ENCODE measurements around the gene NEK1. TPM values are rescaled to one million over a fixed set of nuclear protein-coding genes. Genes with fewer than 3 reads are reported as not detected.

NEK1 gene
- total RNA-seq, 1 experiment from 2014 or later = 8.7 TPM

DNA sequence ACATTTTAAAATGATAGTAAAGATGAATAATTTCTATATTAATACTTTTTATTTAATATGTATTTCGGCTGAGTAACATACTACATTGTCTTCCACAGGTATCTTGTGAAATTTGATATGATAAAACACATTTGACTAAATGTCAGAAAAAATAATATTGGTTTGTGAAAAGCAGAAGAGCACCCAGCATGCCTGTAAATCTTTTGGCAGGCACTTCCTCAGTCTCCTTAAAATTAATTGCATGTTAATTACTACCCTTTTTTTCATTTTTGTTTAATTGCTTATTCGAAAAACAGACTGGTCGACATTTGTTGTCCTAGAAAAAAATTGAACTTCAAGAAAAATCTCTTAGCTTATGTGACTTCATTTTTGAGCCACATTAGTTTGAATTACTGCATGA lies 48.5 kb upstream of the NEK1 start:
- Mint-ChIP-seq H3K4me1 (ENCODE audit: low read depth, unreplicated experiment) (peaks cover 14% of the 10 kb centered on the region), H3K4me3 (ENCODE audit: unreplicated experiment) (peak overlapping the region; percentile 84), H3K9me3 (ENCODE audit: unreplicated experiment) (no peaks in the 10 kb centered on the region), H3K27me3 (ENCODE audit: insufficient read depth, unreplicated experiment) (no peaks in the 10 kb centered on the region), H3K36me3 (ENCODE audit: insufficient read depth, unreplicated experiment) (peaks cover 9% of the 10 kb centered on the region), H3K27ac (ENCODE audit: unreplicated experiment) (no peak overlapping the region)
- POLR2A ChIA-PET = interaction anchor here (3.2 kb wide), 1 partner anchor 41 kb away, joined by 19 read pairs; the partner anchor contains the start of gene CLCN3
- Histone ChIP-seq H3K4me1 (peaks cover 31% of the 10 kb centered on the region), H3K27me3 (replicated peaks; ENCODE audit: control insufficient read depth, insufficient read depth, low read length) (no peaks in the 10 kb centered on the region), H3K36me3 (ENCODE audit: control insufficient read depth, insufficient read depth, low read length) (no peaks in the 10 kb centered on the region), H3K4me3 (ENCODE audit: low read depth, low read length) (no peak overlapping the region; the same call in 1 of the 2 replicates), H3K9me3 (no peaks in the 10 kb centered on the region)
- BruUV-seq (replicated peaks) = no TSS peak
- no peak for TF ChIP-seq CTCF (IDR thresholded peaks at IDR 0.05; ENCODE audit: insufficient read depth in 1 of 2, low read depth in 1 of 2, low read length in 1 of 2, severe bottlenecking in 1 of 2, unreplicated experiment in 1 of 2)
- CTCF ChIA-PET = no interaction called here
- intact Hi-C loops (cut with micrococcal nuclease; ENCODE audit: unreplicated experiment) = loop anchor here (1.0 to 2.0 kb wide), 3 partner anchors 26 to 48 kb away; partner anchors contain the start of genes CLCN3 and NEK1
- no peak for DNase-seq

- H3K4me1 Mint-ChIP-seq (ENCODE audit: low read depth, unreplicated experiment) = peaks cover 7% of the 10 kb centered on the region
- peak overlapping the region; percentile 98 for H3K27ac Mint-ChIP-seq (ENCODE audit: unreplicated experiment)
- no peaks in the 10 kb centered on the region for H3K9me3 Mint-ChIP-seq (ENCODE audit: unreplicated experiment)
- POLR2A ChIA-PET = interaction anchor here (1.2 to 3.2 kb wide), 3 partner anchors 40 to 650 kb away, joined by 4 to 19 read pairs (median 4); partner anchors contain the start of genes CBR4, CLCN3 and NEK1
- Histone ChIP-seq H3K27me3 (replicated peaks; ENCODE audit: control insufficient read depth, insufficient read depth, low read length) (no peaks in the 10 kb centered on the region), H3K4me3 (ENCODE audit: low read depth, low read length) (peak overlapping the region; percentile 42), H3K36me3 (ENCODE audit: control insufficient read depth, insufficient read depth, low read length) (no peaks in the 10 kb centered on the region), H3K4me1 (peaks cover 25% of the 10 kb centered on the region), H3K9me3 (no peaks in the 10 kb centered on the region)
- intact Hi-C loops (cut with micrococcal nuclease; ENCODE audit: unreplicated experiment) = loop anchor here (1.0 to 2.0 kb wide), 3 partner anchors 25 to 47 kb away; partner anchors contain the start of genes CLCN3 and NEK1
- BruUV-seq (replicated peaks) = no TSS peak
- H3K36me3 Mint-ChIP-seq (ENCODE audit: insufficient read depth, unreplicated experiment) = peaks cover 9% of the 10 kb centered on the region
- CTCF ChIA-PET = interaction anchor here (0.6 to 1.0 kb wide), 3 partner anchors 41 to 164 kb away, joined by 3 to 4 read pairs (median 3); no protein-coding TSS in a partner anchor
- H3K27me3 Mint-ChIP-seq (ENCODE audit: insufficient read depth, unreplicated experiment) = no peaks in the 10 kb centered on the region
- DNase-seq = peak; percentile 90
- peak overlapping the region; percentile 84 for H3K4me3 Mint-ChIP-seq (ENCODE audit: unreplicated experiment)
- no peak for TF ChIP-seq CTCF (IDR thresholded peaks at IDR 0.05; ENCODE audit: insufficient read depth in 1 of 2, low read depth in 1 of 2, low read length in 1 of 2, severe bottlenecking in 1 of 2, unreplicated experiment in 1 of 2)
These were observed 47.6 kb upstream of the NEK1 start for GRCh38 chr4:169659716-169660670.

- no peak for DNase-seq
- POLR2A ChIA-PET = interaction anchor here (1.2 to 3.2 kb wide), 3 partner anchors 39 to 649 kb away, joined by 4 to 19 read pairs (median 4); partner anchors contain the start of genes CBR4, CLCN3 and NEK1
- TSS peak; percentile 99 for BruUV-seq (replicated peaks)
- H3K4me1 ChIP-seq = peaks cover 20% of the 10 kb centered on the region
- Mint-ChIP-seq H3K36me3 (ENCODE audit: insufficient read depth, unreplicated experiment) (peaks cover 9% of the 10 kb centered on the region), H3K9me3 (ENCODE audit: unreplicated experiment) (no peaks in the 10 kb centered on the region), H3K4me3 (ENCODE audit: unreplicated experiment) (peak overlapping the region; percentile 84), H3K27ac (ENCODE audit: unreplicated experiment) (peak overlapping the region; percentile 98), H3K4me1 (ENCODE audit: low read depth, unreplicated experiment) (peaks cover 6% of the 10 kb centered on the region), H3K27me3 (ENCODE audit: insufficient read depth, unreplicated experiment) (no peaks in the 10 kb centered on the region)
- H3K27me3 ChIP-seq (replicated peaks; ENCODE audit: control insufficient read depth, insufficient read depth, low read length) = no peaks in the 10 kb centered on the region
- H3K4me3 ChIP-seq (ENCODE audit: low read depth, low read length) = 0 out of 2 replicates have a peak overlapping the region, but pooled peaks have one; percentile 9
- H3K36me3 ChIP-seq (ENCODE audit: control insufficient read depth, insufficient read depth, low read length) = no peaks in the 10 kb centered on the region
- H3K9me3 ChIP-seq = no peaks in the 10 kb centered on the region
- CTCF ChIA-PET = interaction anchor here (1.0 kb wide), 1 partner anchor 40 kb away, joined by 4 read pairs; no protein-coding TSS in a partner anchor
- TF ChIP-seq CTCF (IDR thresholded peaks at IDR 0.05; ENCODE audit: insufficient read depth in 1 of 2, low read depth in 1 of 2, low read length in 1 of 2, severe bottlenecking in 1 of 2, unreplicated experiment in 1 of 2) = no peak
- intact Hi-C loops (cut with micrococcal nuclease; ENCODE audit: unreplicated experiment) = no loop called here
These were observed 46.8 kb upstream of the NEK1 start for GRCh38 chr4:169658975-169659715.
